NCI-H82 (cell line): Measurements from ENCODE around the gene ORC1.

Source experiments
- DNase-seq: peaks from one replicate; lab custom pipeline; 2025; lab: John Stamatoyannopoulos, UW

Gene ORC1

GRCh38 chr1:52404116-52404974, at the start of gene ORC1, which contains the start of gene PRPF38A:
Gene ORC1, minus strand, starts transcription at chr1:52404423. Its CDS starts 2,200 bp downstream, at chr1:52402223.
Gene PRPF38A, plus strand, starts transcription at chr1:52404602. Its CDS starts 148 bp downstream, at chr1:52404750.
- peak; percentile 100 for DNase-seq

DNA sequence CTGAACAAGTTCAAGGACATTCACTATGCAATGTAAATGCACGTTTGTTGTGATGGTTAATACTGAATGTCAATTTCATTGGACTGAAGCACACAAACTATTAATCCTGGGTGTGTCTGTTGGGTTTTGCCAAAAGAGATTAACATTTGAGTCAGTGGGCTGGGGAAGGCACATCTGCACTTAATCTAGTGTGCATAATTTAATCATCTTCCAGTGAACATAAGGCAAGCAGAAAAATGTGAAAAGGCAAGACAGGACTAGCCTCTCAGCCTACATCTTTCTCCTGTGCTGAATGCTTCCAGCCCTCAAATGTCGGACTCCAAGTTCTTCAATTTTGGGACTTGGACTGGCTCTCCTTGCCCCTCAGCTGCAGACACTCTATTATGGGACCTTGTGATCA, 40.2 kb upstream of the ORC1 start:
- DNase-seq, result peak; percentile 79

DNA sequence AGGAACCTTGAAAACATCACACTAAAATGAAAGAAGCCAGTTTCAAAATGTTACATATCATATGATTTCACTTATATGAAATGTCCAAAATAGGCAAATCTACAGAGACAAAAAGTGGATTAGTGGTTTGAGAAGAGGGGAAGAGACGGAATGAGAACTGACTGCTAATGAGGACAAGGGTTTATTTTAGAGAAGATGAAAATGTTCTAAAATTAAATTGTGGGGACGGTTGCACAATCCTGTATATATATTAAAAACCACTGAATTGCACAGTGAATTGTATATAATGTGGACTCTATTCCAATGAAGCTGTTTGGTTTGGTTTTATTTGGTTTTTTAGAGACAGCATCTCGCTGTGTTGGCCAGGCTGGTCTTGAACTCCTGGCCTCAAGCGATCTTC, 35.8 kb upstream of the ORC1 start:
- DNase-seq, result no peak

GRCh38 chr1:52436817-52437216, 32.6 kb upstream of the ORC1 start:
- DNase-seq, result no peak

GRCh38 chr1:52435650-52436049, 31.4 kb upstream of the ORC1 start:
- DNase-seq, result no peak

DNA sequence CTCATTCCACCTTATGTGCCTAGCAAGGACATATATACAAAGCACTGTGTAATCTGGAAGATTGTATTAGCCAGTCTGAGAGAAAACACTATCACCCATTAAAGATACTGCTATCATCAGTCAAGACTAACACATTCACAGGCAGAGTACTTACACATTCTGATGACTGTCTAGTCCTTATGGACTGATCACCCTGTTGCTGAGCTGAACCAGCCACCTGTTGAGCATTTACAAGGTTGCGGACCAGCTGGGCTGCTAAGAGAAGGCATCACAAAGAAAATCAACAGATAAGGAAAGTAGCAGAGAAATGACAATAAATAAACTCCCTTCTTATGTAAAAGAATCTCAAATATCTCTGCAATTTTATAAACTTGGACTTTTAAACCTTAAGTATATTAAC, 31.0 kb upstream of the ORC1 start:
- DNase-seq, result peak; percentile 26

GRCh38 chr1:52432807-52433206, 28.6 kb upstream of the ORC1 start:
- no peak for DNase-seq

DNA sequence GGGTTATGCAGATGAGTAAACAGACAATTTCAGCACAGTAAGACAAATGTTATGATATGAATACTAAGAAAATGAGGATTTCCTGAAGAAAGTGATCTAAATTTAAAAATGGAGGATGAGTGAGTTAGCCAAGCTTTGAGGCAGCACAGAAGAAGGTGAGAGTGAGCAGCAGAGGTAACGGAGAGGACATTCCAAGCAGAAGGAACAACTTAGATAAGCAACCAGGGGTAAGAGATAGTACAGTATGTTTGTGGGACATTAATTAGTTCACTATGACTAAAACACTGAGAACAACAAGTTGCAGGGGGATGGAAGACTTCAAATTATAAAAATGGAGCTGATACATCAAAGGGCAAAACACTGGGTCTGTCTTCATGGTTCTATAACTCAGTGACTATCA, 22.9 kb upstream of the ORC1 start:
- no peak for DNase-seq

DNA sequence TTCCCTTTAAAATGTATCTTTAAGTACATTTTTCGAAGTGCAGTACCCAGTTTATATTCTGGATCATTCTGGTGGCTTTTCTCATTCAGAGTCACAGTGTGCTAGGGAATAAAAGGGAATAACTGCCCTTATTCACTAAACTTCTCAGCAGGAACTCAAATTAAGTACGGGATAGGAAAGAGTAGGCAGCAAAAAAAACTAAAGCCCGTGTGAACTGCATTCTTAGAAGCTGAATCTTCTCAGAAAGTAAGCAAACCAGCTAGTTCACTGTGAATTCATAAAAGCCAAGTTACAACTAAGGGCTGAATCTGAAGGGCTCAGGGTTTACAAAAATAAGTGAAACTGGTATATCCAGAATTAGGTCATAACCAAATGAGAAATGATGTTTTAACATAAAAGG, 22.1 kb upstream of the ORC1 start:
- no peak for DNase-seq

- no peak for DNase-seq
Observed at GRCh38 chr1:52424813-52425212, 20.6 kb upstream of the ORC1 start.

DNA sequence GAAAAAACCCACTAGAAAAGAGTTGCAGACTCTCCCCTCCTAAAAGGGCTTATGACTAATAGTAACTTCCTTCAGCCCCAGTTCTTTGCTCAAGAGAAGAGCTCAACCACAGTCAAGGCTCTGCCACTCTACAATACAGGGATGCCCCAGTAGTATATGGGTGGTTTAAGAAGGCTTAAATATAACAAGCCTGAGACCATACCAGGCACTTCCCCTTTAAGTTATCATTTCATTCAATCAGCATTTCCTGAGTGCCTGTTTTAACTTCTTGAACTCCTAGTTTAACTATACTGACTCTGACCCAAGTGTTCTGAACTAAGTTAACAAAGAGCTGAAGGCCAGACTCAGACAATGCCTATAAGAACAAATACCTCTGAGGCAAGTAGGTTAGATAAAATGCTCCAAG, 20.0 kb upstream of the ORC1 start:
- DNase-seq, result no peak

- DNase-seq, result no peak
Observed at GRCh38 chr1:52423771-52424170, 19.5 kb upstream of the ORC1 start.

GRCh38 chr1:52423055-52423454, 18.8 kb upstream of the ORC1 start:
- DNase-seq, result no peak

- peak; percentile 37 for DNase-seq
Observed at GRCh38 chr1:52420713-52421112, 16.5 kb upstream of the ORC1 start.

DNA sequence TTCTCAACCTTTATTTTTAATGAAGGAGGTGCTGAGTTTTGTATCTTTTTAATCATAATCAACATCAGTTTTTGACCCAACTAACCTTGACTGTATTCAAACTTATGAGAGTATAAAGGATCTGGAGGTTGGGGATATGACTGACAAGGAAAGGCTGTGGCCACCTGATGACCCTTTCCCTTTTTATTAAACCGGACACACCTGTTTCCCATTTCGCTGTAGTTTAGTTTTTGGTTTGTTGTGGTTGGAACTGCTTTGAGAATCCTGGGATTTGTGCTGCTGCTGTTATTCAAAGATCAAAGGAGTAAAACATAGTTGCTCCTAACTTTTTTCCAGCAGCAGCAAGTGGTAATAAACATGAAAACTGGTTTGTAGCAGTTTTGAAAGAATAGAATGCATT, 12.6 kb upstream of the ORC1 start:
- no peak for DNase-seq

GRCh38 chr1:52414942-52415341, 10.7 kb upstream of the ORC1 start:
- no peak for DNase-seq

GRCh38 chr1:52413410-52413989, 9.3 kb upstream of the ORC1 start:
- DNase-seq, result no peak

DNA sequence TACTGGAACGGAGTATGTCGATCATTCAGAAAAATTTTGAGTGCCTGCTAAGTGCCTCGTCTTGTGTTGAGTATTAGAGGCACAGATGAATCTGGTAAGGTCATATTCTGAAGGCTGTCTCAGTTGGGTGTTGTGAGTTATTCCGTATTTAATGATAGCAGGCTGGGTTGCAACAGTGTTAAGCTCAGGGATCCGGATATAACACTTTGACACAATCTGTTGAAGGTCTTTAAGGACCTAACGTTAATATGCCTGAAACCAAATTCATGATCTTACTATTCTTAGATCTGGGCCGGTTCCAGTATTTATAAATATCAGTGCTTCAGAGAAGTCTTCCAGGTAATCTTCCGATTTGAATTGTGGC, 734 bp upstream of the ORC1 start:
- DNase-seq, result no peak

GRCh38 chr1:52403566-52404115, 582 bp downstream of the ORC1 start:
- DNase-seq, result peak; percentile 71

- no peak for DNase-seq
Observed at GRCh38 chr1:52402860-52403240, 1.4 kb downstream of the ORC1 start.

DNA sequence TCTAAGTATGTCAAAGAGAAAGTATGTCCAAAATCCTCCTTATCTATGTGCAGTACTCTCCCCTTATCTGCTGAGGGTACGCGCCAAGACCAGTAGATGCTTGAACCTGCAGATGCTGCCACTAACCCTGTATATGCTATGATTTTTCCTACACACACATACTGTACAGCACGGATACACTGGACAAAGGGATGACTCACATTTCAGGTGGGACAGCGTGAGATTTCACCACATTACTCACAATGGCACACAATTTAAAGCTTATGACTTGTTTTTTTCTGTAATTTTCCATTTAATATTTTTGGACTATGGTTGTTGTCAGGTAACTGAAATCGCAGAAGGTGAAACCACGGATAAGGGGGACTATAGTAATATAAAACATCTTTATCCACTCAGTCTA, 4.1 kb downstream of the ORC1 start:
- DNase-seq, result no peak

DNA sequence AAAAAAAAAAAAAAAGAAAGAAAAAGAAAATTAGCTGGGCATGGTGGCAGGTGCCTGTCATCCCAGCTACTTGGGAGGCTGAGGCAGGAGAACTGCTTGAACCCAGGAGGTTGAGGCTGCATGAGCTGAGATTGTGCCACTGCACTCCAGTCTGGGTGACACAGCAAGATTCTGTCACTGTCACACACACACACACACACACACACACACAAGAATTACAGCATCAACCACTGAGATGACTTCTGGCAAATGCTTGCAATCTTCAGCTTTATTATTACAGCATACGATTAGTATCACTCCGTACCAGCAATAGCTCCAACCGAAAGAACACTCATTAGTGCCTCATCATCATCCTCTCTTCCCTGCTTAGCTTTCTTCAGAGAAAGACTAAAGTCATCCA, 4.6 kb downstream of the ORC1 start:
- DNase-seq, result no peak

DNA sequence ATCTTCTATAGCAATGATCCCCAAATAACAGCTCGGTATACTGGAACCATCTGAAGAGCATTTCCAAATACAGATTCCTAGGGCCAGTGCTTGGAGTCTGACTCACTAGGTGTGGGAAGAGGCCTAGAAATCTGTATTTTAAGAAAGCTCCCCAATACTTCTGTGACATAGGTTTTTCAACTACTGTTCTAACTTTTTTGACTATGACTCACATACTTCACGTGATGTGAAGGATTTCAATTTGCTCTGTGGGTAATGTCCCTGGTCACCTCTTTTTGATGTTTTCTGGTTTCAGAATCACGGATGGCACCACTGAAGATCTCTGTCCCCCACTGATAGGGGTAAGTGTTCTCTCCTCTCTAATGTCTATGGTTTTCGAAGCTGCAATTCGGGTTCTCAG, 11.0 kb downstream of the ORC1 start:
- DNase-seq, result no peak
